HepG2 (cell line): ENCODE results near the gene MCFD2. TPM values are rescaled to one million over a fixed set of nuclear protein-coding genes. Genes with fewer than 3 reads are reported as not detected.

Source experiments
- BORCS8-MEF2B ChIP-seq: sonication (generic); formaldehyde crosslinking; IDR thresholded peaks from 2 replicates; pipeline ENCODE4 v1.8.0; 2022; ENCODE audit warnings: mild to moderate bottlenecking, missing genetic modification reagents
- CEBPB ChIP-seq: IDR thresholded peaks from 2 replicates; pipeline ENCODE4 v1.6.1; 2011; ENCODE audit warnings: low read depth, low read length, improper control_type of control experiment, borderline replicate concordance
- EED ChIP-seq: sonication (generic); formaldehyde crosslinking; IDR thresholded peaks from 2 replicates; pipeline ENCODE4 v1.5.0; 2020; ENCODE audit warnings: mild to moderate bottlenecking, missing genetic modification reagents
- ELF4 ChIP-seq: sonication (generic); formaldehyde crosslinking; IDR thresholded peaks from 2 replicates; pipeline ENCODE4 v1.5.0; 2020; ENCODE audit warnings: missing genetic modification reagents, mild to moderate bottlenecking, moderate library complexity, borderline replicate concordance
- JUN ChIP-seq: sonication (generic); formaldehyde crosslinking; IDR thresholded peaks from 2 replicates; pipeline ENCODE4 v1.4.0; 2020; ENCODE audit warnings: mild to moderate bottlenecking, missing genetic modification reagents
- SNAPC2 ChIP-seq: sonication (generic); formaldehyde crosslinking; IDR thresholded peaks from 2 replicates; pipeline ENCODE4 v1.8.1; 2022; ENCODE audit warnings: mild to moderate bottlenecking, missing genetic modification reagents
- SP1 ChIP-seq, 2 experiments: fragments of 450-650 bp in 1 of 2; sonication (generic) in 1 of 2; formaldehyde crosslinking in 1 of 2; IDR thresholded peaks; 2 replicates each; pipeline versions ENCODE4 v1.4.0 to v1.6.1; 2016 to 2020; ENCODE audit warnings: missing genetic modification reagents in 1 of 2
- TEAD2 ChIP-seq: sonication (generic); formaldehyde crosslinking; IDR thresholded peaks from 2 replicates; pipeline ENCODE4 v1.9.0; 2021; ENCODE audit warnings: missing genetic modification reagents
- TOPORS ChIP-seq: sonication (generic); formaldehyde crosslinking; IDR thresholded peaks from 2 replicates; pipeline ENCODE4 v1.8.0; 2023; ENCODE audit warnings: mild to moderate bottlenecking, missing genetic modification reagents
- ZBTB20 ChIP-seq: sonication (generic); formaldehyde crosslinking; IDR thresholded peaks from 2 replicates; pipeline ENCODE4 v1.8.1; 2023; ENCODE audit warnings: missing genetic modification reagents, low read depth, mild to moderate bottlenecking, borderline replicate concordance
- ZBTB38 ChIP-seq: sonication (generic); formaldehyde crosslinking; IDR thresholded peaks from 2 replicates; pipeline ENCODE4 v1.5.1; 2020; ENCODE audit warnings: mild to moderate bottlenecking, missing genetic modification reagents
- ZNF441 ChIP-seq: sonication (generic); formaldehyde crosslinking; IDR thresholded peaks from 2 replicates; pipeline ENCODE4 v1.7.0; 2021; ENCODE audit warnings: missing genetic modification reagents, borderline replicate concordance
- ZNF546 ChIP-seq: sonication (generic); formaldehyde crosslinking; conservative IDR thresholded peaks from 2 replicates; pipeline ENCODE4 v1.8.1; 2023; ENCODE audit warnings: mild to moderate bottlenecking, missing genetic modification reagents
- ZNF563 ChIP-seq: sonication (generic); formaldehyde crosslinking; IDR thresholded peaks from 2 replicates; pipeline ENCODE4 v1.8.0; 2022; ENCODE audit warnings: mild to moderate bottlenecking, moderate library complexity, missing genetic modification reagents
- ZNF761 ChIP-seq: sonication (generic); formaldehyde crosslinking; conservative IDR thresholded peaks from 2 replicates; pipeline ENCODE4 v1.4.0; 2020; ENCODE audit warnings: mild to moderate bottlenecking, missing genetic modification reagents
- ZNF772 ChIP-seq: sonication (generic); formaldehyde crosslinking; IDR thresholded peaks from 2 replicates; pipeline ENCODE4 v1.5.0; 2020; ENCODE audit warnings: mild to moderate bottlenecking, missing genetic modification reagents
- ZSCAN12 ChIP-seq: sonication (generic); formaldehyde crosslinking; IDR thresholded peaks from 2 replicates; pipeline ENCODE4 v1.9.0; 2021; ENCODE audit warnings: mild to moderate bottlenecking, missing genetic modification reagents
- polyA plus RNA-seq, 8 experiments: library from polyadenylated mRNA; depleted of rRNA in 3 of 8; stranded (reverse) in 7 of 8; unstranded in 1 of 8; fragments of >200 nt; fragmentation: Illumina TruSeq in 4 of 8; extraction: Trizol in 4 of 8; gene quantifications; 2 replicates each; pipeline versions ENCODE4 v1.2.1 to v1.2.3, GENCODE V29; 2011 to 2016; ENCODE audit warnings: low read depth in 4 of 8, missing spikeins in 1 of 8, mixed read lengths in 1 of 8; ENCODE audit not compliant: insufficient read depth in 1 of 8
- total RNA-seq, 5 experiments: library from RNA; depleted of rRNA; stranded (reverse); fragments of >200 nt; fragmentation: Illumina TruSeq; extraction: Trizol; gene quantifications; 2 replicates each; pipeline ENCODE4 v1.2.3, GENCODE V29; 2016; ENCODE audit warnings: low read depth in 1 of 5
- TF ChIP-seq, protein P1 (sequence below): sonication (generic); formaldehyde crosslinking; conservative IDR thresholded peaks from 2 replicates; pipeline ENCODE4 v1.8.1; 2023; ENCODE audit warnings: missing genetic modification reagents
- TF ChIP-seq, protein P2 (sequence below): sonication (generic); formaldehyde crosslinking; IDR thresholded peaks from 2 replicates; pipeline ENCODE4 v1.5.1; 2020; ENCODE audit warnings: mild to moderate bottlenecking, missing genetic modification reagents, moderate library complexity
- TF ChIP-seq, protein P3 (sequence below): IDR thresholded peaks from 2 replicates; pipeline ENCODE4 v1.6.1; 2012; ENCODE audit warnings: low read length, improper control_type of control experiment
- TF ChIP-seq, protein P4 (sequence below): sonication (generic); formaldehyde crosslinking; IDR thresholded peaks from 2 replicates; pipeline ENCODE4 v1.4.0; 2020; ENCODE audit warnings: mild to moderate bottlenecking, missing genetic modification reagents

The MCFD2 gene
- total and polyA plus RNA-seq, 2 of the 13 experiments (the other 11 are each of a cell fraction or from before 2014, with no cell fraction given): 183 to 232 TPM

DNA sequence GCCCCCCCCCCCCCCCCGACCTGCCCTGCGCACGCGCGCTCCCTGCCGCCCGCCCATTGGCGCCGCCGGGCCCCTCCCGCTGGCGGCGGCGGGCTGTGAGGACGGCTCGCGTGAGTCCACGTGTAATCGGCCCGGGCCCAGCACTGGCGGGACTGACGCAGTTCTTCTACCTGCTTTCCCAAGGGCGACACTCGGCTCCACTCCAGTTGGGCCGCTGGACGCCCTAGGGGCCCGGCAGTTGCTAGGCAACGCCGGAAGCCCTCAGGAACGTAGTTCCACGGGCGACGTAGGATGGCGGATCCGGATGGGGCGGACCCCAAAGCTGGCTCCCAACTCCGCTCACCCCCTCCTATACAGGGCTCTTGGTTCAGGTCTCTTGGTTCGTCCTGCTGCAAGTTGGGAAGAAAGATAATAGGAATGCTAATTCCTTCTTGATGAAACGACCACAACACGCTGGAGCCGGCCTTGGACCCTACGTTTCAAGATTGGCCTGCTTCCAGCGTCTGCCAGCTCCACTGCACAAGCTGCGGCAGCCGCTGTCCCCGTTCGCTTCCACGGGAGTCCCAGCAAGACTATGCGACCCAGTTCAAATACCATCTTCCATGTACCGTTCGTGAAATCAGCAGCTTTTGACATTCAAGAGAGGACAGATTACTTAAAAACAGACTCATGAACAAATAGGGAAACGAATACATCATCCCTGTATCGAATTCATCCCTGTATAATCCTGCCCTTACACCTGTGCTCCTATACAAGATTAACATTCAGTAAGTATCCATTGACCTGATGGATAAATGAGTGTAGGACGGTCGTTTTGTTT, 415 bp upstream of the MCFD2 start (continued):
- TF ChIP-seq, protein P1, sequence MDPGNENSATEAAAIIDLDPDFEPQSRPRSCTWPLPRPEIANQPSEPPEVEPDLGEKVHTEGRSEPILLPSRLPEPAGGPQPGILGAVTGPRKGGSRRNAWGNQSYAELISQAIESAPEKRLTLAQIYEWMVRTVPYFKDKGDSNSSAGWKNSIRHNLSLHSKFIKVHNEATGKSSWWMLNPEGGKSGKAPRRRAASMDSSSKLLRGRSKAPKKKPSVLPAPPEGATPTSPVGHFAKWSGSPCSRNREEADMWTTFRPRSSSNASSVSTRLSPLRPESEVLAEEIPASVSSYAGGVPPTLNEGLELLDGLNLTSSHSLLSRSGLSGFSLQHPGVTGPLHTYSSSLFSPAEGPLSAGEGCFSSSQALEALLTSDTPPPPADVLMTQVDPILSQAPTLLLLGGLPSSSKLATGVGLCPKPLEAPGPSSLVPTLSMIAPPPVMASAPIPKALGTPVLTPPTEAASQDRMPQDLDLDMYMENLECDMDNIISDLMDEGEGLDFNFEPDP (CRISPR knock-in tag): no peak
- TF ChIP-seq ZNF772 (CRISPR knock-in tag) (peak; percentile 87), ZNF546 (CRISPR knock-in tag) (peak; percentile 67), BORCS8-MEF2B (CRISPR knock-in tag) (peak; percentile 94; the same call in 1 of the 2 replicates), TEAD2 (CRISPR knock-in tag) (0 out of 2 replicates have a peak, but pooled peaks have one; percentile 67), ZNF563 (CRISPR knock-in tag) (peak; percentile 97; the same call in 1 of the 2 replicates), SNAPC2 (CRISPR knock-in tag) (peak; percentile 3; the same call in 1 of the 2 replicates), ZBTB20 (peak; percentile 69; the same call in 1 of the 2 replicates), ZNF761 (CRISPR knock-in tag) (no peak), SP1 (IDR thresholded peaks at IDR 0.05) (no peak), SP1 (CRISPR knock-in tag; IDR thresholded peaks at IDR 0.05) (peak; percentile 56), ELF4 (CRISPR knock-in tag) (0 out of 2 replicates have a peak, but pooled peaks have one; percentile 74), ZSCAN12 (CRISPR knock-in tag) (peak; percentile 61; the same call in 1 of the 2 replicates), ZNF441 (CRISPR knock-in tag) (peak; percentile 88; the same call in 1 of the 2 replicates), JUN (CRISPR knock-in tag) (no peak), CEBPB (no peak), EED (CRISPR knock-in tag) (peak; percentile 83; the same call in 1 of the 2 replicates), ZBTB38 (CRISPR knock-in tag) (peak; percentile 70; the same call in 1 of the 2 replicates), TOPORS (CRISPR knock-in tag) (no peak)
- TF ChIP-seq, protein P2, sequence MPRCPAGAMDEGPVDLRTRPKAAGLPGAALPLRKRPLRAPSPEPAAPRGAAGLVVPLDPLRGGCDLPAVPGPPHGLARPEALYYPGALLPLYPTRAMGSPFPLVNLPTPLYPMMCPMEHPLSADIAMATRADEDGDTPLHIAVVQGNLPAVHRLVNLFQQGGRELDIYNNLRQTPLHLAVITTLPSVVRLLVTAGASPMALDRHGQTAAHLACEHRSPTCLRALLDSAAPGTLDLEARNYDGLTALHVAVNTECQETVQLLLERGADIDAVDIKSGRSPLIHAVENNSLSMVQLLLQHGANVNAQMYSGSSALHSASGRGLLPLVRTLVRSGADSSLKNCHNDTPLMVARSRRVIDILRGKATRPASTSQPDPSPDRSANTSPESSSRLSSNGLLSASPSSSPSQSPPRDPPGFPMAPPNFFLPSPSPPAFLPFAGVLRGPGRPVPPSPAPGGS (CRISPR knock-in tag): no peak; the same call in 1 of the 2 replicates
- TF ChIP-seq, protein P3, sequence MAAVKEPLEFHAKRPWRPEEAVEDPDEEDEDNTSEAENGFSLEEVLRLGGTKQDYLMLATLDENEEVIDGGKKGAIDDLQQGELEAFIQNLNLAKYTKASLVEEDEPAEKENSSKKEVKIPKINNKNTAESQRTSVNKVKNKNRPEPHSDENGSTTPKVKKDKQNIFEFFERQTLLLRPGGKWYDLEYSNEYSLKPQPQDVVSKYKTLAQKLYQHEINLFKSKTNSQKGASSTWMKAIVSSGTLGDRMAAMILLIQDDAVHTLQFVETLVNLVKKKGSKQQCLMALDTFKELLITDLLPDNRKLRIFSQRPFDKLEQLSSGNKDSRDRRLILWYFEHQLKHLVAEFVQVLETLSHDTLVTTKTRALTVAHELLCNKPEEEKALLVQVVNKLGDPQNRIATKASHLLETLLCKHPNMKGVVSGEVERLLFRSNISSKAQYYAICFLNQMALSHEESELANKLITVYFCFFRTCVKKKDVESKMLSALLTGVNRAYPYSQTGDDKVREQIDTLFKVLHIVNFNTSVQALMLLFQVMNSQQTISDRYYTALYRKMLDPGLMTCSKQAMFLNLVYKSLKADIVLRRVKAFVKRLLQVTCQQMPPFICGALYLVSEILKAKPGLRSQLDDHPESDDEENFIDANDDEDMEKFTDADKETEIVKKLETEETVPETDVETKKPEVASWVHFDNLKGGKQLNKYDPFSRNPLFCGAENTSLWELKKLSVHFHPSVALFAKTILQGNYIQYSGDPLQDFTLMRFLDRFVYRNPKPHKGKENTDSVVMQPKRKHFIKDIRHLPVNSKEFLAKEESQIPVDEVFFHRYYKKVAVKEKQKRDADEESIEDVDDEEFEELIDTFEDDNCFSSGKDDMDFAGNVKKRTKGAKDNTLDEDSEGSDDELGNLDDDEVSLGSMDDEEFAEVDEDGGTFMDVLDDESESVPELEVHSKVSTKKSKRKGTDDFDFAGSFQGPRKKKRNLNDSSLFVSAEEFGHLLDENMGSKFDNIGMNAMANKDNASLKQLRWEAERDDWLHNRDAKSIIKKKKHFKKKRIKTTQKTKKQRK: no peak
- TF ChIP-seq, protein P4, sequence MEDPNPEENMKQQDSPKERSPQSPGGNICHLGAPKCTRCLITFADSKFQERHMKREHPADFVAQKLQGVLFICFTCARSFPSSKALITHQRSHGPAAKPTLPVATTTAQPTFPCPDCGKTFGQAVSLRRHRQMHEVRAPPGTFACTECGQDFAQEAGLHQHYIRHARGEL (CRISPR knock-in tag): no peak
